NCI-H2107 treated with DMSO at 0.1 percent for 48 hours (cell line): ENCODE results near the gene RAPGEF1.

ENCODE experiments used
- DNase-seq: peaks from one replicate; lab custom pipeline; 2025; ENCODE audit not compliant: unreplicated experiment; lab: John Stamatoyannopoulos, UW

Gene RAPGEF1

GRCh38 chr9:131611586-131612315 lies 128.1 kb downstream of the RAPGEF1 start:
- no peak for DNase-seq

GRCh38 chr9:131610231-131610761 lies 129.6 kb downstream of the RAPGEF1 start:
- no peak for DNase-seq

- DNase-seq: no peak
These were observed 130.6 kb downstream of the RAPGEF1 start for GRCh38 chr9:131609099-131609830.

- DNase-seq: no peak
These were observed 131.3 kb downstream of the RAPGEF1 start for GRCh38 chr9:131608493-131609037.

- no peak for DNase-seq
These were observed 132.3 kb downstream of the RAPGEF1 start for GRCh38 chr9:131607591-131607990.

GRCh38 chr9:131606896-131607567 lies 132.8 kb downstream of the RAPGEF1 start:
- DNase-seq: no peak

GRCh38 chr9:131605770-131606590 lies 133.9 kb downstream of the RAPGEF1 start:
- no peak for DNase-seq

- no peak for DNase-seq
These were observed 136.0 kb downstream of the RAPGEF1 start for GRCh38 chr9:131603711-131604439.

GRCh38 chr9:131603199-131603598 lies 136.7 kb downstream of the RAPGEF1 start:
- DNase-seq: no peak

GRCh38 chr9:131601683-131602181 lies 138.1 kb downstream of the RAPGEF1 start:
- DNase-seq: no peak

GRCh38 chr9:131598121-131598520 lies 141.8 kb downstream of the RAPGEF1 start:
- no peak for DNase-seq

- DNase-seq: no peak
These were observed 142.6 kb downstream of the RAPGEF1 start for GRCh38 chr9:131597246-131597645.

GRCh38 chr9:131596430-131596743 lies 143.5 kb downstream of the RAPGEF1 start:
- no peak for DNase-seq

- no peak for DNase-seq
These were observed 144.0 kb downstream of the RAPGEF1 start for GRCh38 chr9:131595696-131596429.

GRCh38 chr9:131594906-131595665 lies 144.8 kb downstream of the RAPGEF1 start:
- no peak for DNase-seq

GRCh38 chr9:131593936-131594665 lies 145.8 kb downstream of the RAPGEF1 start:
- DNase-seq: peak; percentile 31

GRCh38 chr9:131593091-131593820 lies 146.6 kb downstream of the RAPGEF1 start:
- DNase-seq: no peak
